Osteocyte (in vitro differentiated cells): Measurements from ENCODE around the gene FANCL. TPM values are rescaled to one million over a fixed set of nuclear protein-coding genes. Genes with fewer than 3 reads are reported as not detected.

Experiments used
- DNase-seq: peaks from one replicate; pipeline ENCODE4 v3.0.0; 2021; ENCODE audit warnings: mixed read lengths; ENCODE audit not compliant: unreplicated experiment; ENCODE audit errors: extremely low spot score
- H3K27ac Mint-ChIP-seq: one replicate; pipeline ENCODE4 v1.8.0; 2021; ENCODE audit warnings: mild to moderate bottlenecking, mixed read lengths; ENCODE audit not compliant: unreplicated experiment
- H3K27me3 Mint-ChIP-seq: one replicate; pipeline ENCODE4 v1.8.0; 2021; ENCODE audit warnings: mixed read lengths; ENCODE audit not compliant: unreplicated experiment
- H3K36me3 Mint-ChIP-seq: one replicate; pipeline ENCODE4 v1.8.0; 2021; ENCODE audit warnings: mixed read lengths; ENCODE audit not compliant: unreplicated experiment
- H3K4me1 Mint-ChIP-seq: one replicate; pipeline ENCODE4 v1.8.0; 2021; ENCODE audit warnings: mixed read lengths; ENCODE audit not compliant: unreplicated experiment
- H3K4me3 Mint-ChIP-seq: one replicate; pipeline ENCODE4 v1.8.0; 2021; ENCODE audit warnings: mild to moderate bottlenecking, moderate library complexity, mixed read lengths; ENCODE audit not compliant: unreplicated experiment
- H3K9me3 Mint-ChIP-seq: one replicate; pipeline ENCODE4 v1.8.0; 2021; ENCODE audit warnings: mixed read lengths; ENCODE audit not compliant: unreplicated experiment
- CTCF ChIP-seq: fragments of 200-600 bp; sonication (generic); IDR thresholded peaks from 2 replicates; pipeline ENCODE4 v1.5.0; 2021; ENCODE audit warnings: antibody characterized with exemption, mild to moderate bottlenecking, moderate library complexity
- total RNA-seq: library from RNA; stranded (reverse); gene quantifications from 2 replicates; pipeline ENCODE4 v1.2.1, GENCODE V29; 2021

The FANCL gene
- total RNA-seq, 1 donor from 2014 or later = 14.6 TPM

GRCh38 chr2:58239243-58239925 is 1.7 kb downstream of the FANCL start:
- Mint-ChIP-seq H3K36me3 (no peaks in the 10 kb centered on the region), H3K4me3 (no peak overlapping the region), H3K27me3 (peaks cover under 1% of the 10 kb centered on the region), H3K9me3 (peaks cover 9% of the 10 kb centered on the region), H3K4me1 (peaks cover 18% of the 10 kb centered on the region), H3K27ac (no peak overlapping the region)
- no peak for TF ChIP-seq CTCF
- DNase-seq = no peak

- TF ChIP-seq CTCF = no peak
- no peak overlapping the region for H3K4me3 Mint-ChIP-seq
- DNase-seq = no peak
- H3K9me3 Mint-ChIP-seq = peaks cover 13% of the 10 kb centered on the region
- H3K36me3 Mint-ChIP-seq = peaks cover 2% of the 10 kb centered on the region
- H3K27ac Mint-ChIP-seq = no peak overlapping the region
- no peaks in the 10 kb centered on the region for H3K27me3 Mint-ChIP-seq
- peaks cover 33% of the 10 kb centered on the region for H3K4me1 Mint-ChIP-seq
Observed at GRCh38 chr2:58237741-58238140, 3.4 kb downstream of the FANCL start.

GRCh38 chr2:58235984-58236383 is 5.1 kb downstream of the FANCL start:
- Mint-ChIP-seq H3K27me3 (no peaks in the 10 kb centered on the region), H3K27ac (no peak overlapping the region), H3K4me3 (no peak overlapping the region), H3K36me3 (peaks cover 2% of the 10 kb centered on the region), H3K9me3 (peaks cover 13% of the 10 kb centered on the region), H3K4me1 (peaks cover 33% of the 10 kb centered on the region)
- no peak for TF ChIP-seq CTCF
- no peak for DNase-seq

GRCh38 chr2:58235170-58235569 is 6.0 kb downstream of the FANCL start:
- Mint-ChIP-seq H3K27ac (no peak overlapping the region), H3K4me3 (no peak overlapping the region), H3K4me1 (peaks cover 27% of the 10 kb centered on the region), H3K9me3 (peaks cover 13% of the 10 kb centered on the region), H3K27me3 (no peaks in the 10 kb centered on the region), H3K36me3 (peaks cover 2% of the 10 kb centered on the region)
- no peak for DNase-seq
- no peak for TF ChIP-seq CTCF

- H3K9me3 Mint-ChIP-seq = no peaks in the 10 kb centered on the region
- no peak for DNase-seq
- no peak overlapping the region for H3K4me3 Mint-ChIP-seq
- no peaks in the 10 kb centered on the region for H3K27me3 Mint-ChIP-seq
- H3K4me1 Mint-ChIP-seq = peaks cover 8% of the 10 kb centered on the region
- H3K36me3 Mint-ChIP-seq = peaks cover 8% of the 10 kb centered on the region
- no peak overlapping the region for H3K27ac Mint-ChIP-seq
- no peak for TF ChIP-seq CTCF
Observed at GRCh38 chr2:58228299-58228698, 12.8 kb downstream of the FANCL start.
